NCI-H1092 (cell line): Measurements from ENCODE around the gene NUP205.
"Not testable (repeated sequence)": the region's sequence is repeated elsewhere in the genome, so short reads cannot be mapped to it uniquely, and the experiment has no call there.

Experiments used
- DNase-seq: peaks from one replicate; lab custom pipeline; 2025; lab: John Stamatoyannopoulos, UW

NUP205 gene

GRCh38 chr7:135620980-135621850, 63.5 kb downstream of the NUP205 start:
- DNase-seq: peak; percentile 63

GRCh38 chr7:135634191-135634878, 76.6 kb downstream of the NUP205 start:
- DNase-seq: no peak

GRCh38 chr7:135639690-135640089, 82.0 kb downstream of the NUP205 start:
- not testable (repeated sequence) for DNase-seq

- no peak for DNase-seq
Observed at GRCh38 chr7:135644154-135644553, 86.4 kb downstream of the NUP205 start.

GRCh38 chr7:135644729-135645128, 87.0 kb downstream of the NUP205 start:
- DNase-seq: no peak

GRCh38 chr7:135645296-135645904, 87.7 kb downstream of the NUP205 start:
- no peak for DNase-seq

- no peak for DNase-seq
Observed at GRCh38 chr7:135647755-135648154, 90.0 kb downstream of the NUP205 start.

- no peak for DNase-seq
Observed at GRCh38 chr7:135648235-135648634, 90.5 kb downstream of the NUP205 start.

GRCh38 chr7:135650831-135651573, 93.3 kb downstream of the NUP205 start:
- DNase-seq: no peak

- peak; percentile 40 for DNase-seq
Observed at GRCh38 chr7:135653340-135654080, 95.8 kb downstream of the NUP205 start.

GRCh38 chr7:135658564-135658963, 100.8 kb downstream of the NUP205 start:
- no peak for DNase-seq

- DNase-seq: no peak
Observed at GRCh38 chr7:135659159-135659846, 101.6 kb downstream of the NUP205 start.

GRCh38 chr7:135661311-135662122, 103.8 kb downstream of the NUP205 start:
- DNase-seq: peak; percentile 51

GRCh38 chr7:135662123-135662372, 104.3 kb downstream of the NUP205 start:
- DNase-seq: no peak

GRCh38 chr7:135662373-135663114, 104.8 kb downstream of the NUP205 start, which contains the start of gene STMP1:
Gene STMP1, plus strand, starts transcription at chr7:135662514.
- peak; percentile 97 for DNase-seq

- no peak for DNase-seq
Observed at GRCh38 chr7:135664046-135664589, 106.4 kb downstream of the NUP205 start.

- DNase-seq: no peak
Observed at GRCh38 chr7:135665042-135665441, 107.3 kb downstream of the NUP205 start.

- no peak for DNase-seq
Observed at GRCh38 chr7:135666156-135666555, 108.4 kb downstream of the NUP205 start.

- DNase-seq: no peak
Observed at GRCh38 chr7:135666846-135667245, 109.1 kb downstream of the NUP205 start.
